GM21447 (cell line): ENCODE data around the gene MMGT1.
"Not testable (repeated sequence)": the region's sequence is repeated elsewhere in the genome, so short reads cannot be mapped to it uniquely, and the experiment has no call there.

Experiments
- ATAC-seq: cut with Tn5 transposase; IDR thresholded peaks from one replicate; pipeline ENCODE4 v1.9.1; 2021; ENCODE audit not compliant: unreplicated experiment

Gene MMGT1

DNA sequence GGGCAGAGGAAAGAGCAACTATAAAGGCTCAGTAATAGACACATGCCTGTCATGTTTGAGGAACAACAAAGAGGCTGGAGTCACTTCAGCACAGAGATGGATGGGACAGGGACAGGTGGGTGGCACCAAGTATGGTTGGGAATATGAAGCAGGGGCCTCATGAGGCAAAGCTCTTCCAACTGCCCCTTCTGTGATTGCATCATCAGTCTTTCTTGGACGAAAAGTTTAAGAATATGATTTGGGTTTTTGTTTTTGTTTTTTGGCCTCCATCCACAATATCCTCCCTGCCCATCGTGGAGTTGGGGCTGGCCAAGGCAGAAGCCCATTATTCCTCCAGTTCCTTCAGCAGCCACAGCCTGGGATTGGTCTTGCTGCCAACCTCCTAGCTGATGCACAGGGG is 45.9 kb downstream of the MMGT1 start:
- ATAC-seq: no peak

DNA sequence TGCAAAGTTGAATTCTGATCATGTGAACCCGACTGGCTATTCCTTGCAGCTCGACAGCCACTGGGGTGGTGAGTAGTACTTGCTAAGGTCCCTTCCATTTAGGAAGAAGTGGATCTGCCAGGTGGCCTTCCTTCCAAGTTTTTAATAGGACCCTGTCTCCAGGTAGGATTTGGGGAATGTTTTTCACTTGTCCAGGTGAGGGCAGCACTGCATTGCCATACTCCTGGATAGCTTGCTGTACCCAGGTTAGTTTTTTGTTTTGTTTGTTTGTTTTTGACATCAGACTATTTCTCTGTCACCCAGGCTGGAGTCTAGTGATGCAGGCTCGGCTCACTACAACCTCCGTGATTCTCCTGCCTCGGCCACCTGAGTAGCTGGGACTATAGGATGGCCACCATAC is 50.4 kb downstream of the MMGT1 start:
- ATAC-seq: no peak

DNA sequence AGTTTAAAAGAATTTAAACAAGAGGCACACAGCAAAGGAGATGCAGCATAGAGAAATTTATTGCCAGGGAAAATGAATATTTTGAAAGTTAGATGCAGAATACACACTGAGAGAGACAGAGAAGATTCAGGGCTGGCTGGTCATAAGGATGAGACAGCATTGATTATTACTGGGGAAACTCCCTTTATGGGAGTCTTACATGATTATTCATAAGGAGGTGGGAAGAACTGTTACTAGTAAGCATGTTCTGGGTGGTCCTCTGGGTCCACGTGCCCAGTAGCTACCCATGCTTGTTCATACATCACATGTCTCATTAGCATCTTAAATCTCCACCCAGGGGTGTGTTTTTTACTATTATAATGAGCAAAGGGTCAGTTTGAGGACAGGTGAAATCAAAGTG is 53.3 kb downstream of the MMGT1 start:
- ATAC-seq: not testable (repeated sequence)

- ATAC-seq: no peak
Measured at GRCh38 chrX:135914404-135914803, 59.4 kb downstream of the MMGT1 start.
